ELF-1 (cell line): ENCODE data around the gene CDC42EP5.

Source experiments
- DNase-seq: peaks from one replicate; pipeline ENCODE4 v3.0.0-alpha.2; 2016; ENCODE audit warnings: low read depth, low spot score

CDC42EP5 gene

DNA sequence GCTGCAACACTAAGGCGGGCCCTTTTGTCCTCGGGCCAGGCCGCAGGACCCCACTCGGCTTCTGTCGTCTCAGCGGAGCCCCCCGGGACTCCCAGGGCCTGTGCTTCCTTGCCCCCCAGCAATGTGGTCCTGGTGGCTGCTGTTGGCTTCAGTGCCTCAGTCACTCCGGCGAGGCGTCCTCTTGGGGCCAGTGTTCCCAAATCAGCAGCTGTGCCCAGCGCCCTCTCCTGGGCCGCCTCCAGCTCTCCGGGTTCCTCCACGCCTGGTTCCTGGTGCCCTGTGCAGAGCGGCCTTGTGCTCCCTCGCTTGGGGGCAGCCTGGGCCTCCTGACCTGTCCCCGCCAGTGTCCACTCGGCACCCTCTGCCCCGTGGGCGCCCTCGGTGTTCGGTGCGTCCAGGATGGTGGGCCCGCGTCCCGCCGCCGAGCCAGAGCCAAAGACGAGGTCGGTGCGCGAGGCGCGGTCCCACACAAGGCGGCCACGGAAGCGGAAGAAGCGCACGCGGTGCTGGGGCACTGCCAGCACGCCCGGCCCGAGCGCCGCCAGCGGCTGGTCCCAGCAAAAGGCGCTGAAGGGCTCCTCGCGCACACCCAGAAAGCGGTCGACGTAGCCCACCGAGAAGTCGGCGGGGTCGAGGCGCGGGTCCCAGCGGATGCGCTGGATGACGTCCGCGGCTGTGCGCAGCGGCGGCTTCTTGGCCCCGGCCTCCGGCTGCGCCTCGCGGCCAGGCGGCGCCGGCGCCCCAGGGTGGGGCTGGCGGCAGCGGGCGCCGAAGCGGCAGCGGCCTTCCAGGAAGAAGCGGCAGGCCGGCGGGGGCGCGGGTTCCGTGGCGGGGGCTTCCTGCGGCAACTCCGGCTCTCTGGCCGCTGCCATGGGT is 10.2 kb downstream of the CDC42EP5 start:
- peak; percentile 80 for DNase-seq

DNA sequence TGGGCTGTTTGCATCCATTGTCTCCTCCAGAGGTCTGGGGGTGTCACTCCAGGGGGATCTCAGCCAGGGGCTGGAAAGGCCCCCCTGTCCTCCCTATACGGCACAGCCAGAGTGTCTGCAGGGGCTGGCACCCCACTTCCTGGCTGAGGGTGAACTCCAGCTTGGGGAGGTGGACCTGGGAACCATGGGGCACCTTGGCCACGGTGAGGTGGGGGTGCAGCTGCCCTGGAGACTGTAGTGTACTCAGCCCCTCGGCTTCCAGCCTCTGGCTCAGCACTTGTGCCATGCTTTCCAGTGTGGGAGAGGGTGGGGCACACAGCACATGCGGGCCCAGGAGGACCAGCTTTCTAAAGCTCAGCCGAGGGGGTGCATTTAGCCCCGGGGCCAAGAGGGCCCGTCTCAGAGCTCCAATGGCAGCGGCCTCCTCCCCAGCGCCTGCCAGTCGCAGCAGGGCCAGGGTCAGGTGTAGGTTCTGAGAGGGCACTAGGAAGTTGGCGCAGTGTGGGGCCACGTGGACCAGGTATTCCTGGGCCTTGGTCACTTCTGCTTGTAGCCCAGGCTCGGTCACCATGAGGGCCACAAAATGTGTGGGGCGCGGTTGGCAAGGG is 10.9 kb downstream of the CDC42EP5 start:
- DNase-seq = no peak

DNA sequence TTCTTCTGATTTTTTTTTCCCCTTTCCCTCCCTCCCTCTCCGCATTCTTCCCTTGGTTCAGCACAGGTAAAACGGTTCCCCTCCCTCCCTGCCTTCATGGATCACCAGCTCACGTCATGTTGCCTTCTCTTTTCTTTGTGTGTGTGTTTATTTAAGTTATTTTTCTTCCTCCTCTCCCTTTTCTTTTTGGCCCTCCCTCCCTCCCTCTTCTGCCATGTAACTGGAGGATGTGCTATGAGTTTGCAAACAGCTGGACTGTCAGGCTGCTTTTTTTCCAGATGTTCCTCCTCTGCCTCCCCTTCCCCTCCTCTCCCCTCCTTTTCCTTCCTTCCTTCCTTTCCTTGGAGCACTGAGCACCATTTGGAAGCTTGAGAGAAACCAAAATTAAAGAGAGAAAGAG is 11.5 kb downstream of the CDC42EP5 start:
- no peak for DNase-seq

DNA sequence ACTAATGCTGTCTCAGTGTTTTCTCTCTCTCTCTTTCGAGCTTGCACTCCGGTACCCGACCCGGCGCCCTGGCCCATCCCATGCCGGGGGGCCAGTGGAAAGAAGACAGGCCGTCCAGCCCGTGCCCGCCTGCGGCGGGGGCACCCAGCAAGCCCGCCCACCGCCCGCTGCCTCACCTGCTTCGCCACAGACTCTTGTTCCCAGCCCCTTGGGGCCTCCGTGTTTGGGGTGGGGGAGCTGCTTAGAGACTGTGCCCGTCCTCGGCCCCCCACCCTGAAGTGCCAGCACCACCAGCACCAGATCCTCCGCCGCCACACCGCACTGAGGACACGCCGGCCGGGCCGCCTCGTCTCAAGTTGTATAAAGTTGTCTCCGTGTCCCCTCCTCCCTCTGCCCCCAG is 11.9 kb downstream of the CDC42EP5 start:
- DNase-seq = no peak

DNA sequence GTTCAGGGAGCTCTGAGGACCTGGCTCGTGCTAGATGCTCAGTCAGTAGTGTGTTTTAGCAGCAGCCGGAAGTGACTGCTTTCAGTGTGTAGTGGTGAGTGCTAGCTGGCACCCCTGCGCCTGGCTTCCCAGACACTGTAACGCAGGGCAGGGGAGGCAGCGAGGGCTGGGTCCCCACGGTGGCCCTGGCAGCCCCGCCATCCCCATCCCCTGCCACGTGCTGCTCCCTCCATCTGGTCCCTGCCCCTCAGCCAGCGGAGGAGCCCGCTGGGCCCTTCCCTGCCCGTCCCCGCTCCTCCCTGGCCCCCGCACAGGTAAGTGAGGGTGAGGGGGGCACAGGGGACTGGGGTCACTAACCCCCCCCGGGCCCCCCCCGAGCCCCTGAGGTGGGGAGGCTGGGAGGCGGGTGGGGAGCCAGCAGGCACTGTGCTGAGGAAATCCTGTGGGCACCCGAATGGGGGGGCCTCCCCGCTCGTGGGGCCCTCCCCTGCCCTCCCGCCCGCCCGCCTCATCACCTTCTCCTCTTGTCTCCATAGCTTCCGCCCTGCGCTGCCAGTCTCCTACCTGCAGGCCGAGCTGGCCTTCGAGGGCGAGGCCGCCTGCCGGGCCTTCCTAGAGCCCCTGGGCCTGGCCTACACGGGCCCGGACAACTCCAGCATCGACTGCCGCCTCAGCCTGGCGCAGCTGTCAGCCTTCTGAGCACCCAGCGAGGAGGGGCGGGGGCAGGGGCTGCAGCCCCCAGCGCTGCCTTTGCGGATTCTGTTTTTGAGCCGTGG is 12.7 kb downstream of the CDC42EP5 start:
- no peak for DNase-seq

DNA sequence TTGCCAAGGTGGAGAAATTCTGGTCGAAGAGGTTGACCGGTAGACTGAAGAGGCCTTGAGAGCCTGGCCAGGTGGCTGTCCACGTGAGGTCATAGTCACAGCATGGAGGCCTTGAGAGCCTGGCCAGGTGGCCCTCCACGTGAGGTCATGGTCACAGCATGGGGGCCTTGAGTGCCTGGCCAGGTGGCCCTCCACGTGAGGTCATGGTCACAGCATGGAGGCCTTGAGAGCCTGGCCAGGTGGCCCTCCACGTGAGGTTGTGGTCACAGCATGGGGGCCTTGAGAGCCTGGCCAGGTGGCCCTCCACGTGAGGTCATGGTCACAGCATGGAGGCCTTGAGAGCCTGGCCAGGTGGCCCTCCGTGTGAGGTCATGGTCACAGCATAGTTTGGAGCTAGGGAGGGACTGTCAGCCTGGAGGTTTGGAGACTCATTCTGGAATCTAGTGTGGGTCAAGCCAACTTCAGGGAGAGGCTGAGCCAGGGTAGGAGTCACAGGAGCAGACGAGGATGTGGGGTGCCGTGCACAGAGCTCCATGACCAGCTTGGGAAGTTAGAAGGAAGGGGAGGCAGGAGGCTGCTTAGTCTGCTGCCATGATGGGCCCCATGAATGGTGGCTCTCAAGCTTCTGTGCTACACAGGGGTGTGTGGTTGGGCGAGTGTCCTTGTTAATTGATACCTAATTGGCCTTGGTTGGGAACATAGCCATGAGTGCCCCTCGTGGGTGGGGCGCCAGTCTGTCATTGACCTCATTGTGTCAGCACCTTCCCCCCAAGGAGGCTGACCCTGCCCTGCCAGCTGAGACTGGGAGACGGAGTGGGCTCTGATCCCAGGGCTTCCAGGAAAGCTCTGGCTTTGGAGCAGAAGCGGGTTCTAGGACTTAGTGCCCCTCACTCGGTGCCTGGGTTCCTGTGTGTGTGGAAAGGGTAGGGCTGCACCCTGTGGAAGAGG is 13.5 kb downstream of the CDC42EP5 start:
- DNase-seq = no peak

DNA sequence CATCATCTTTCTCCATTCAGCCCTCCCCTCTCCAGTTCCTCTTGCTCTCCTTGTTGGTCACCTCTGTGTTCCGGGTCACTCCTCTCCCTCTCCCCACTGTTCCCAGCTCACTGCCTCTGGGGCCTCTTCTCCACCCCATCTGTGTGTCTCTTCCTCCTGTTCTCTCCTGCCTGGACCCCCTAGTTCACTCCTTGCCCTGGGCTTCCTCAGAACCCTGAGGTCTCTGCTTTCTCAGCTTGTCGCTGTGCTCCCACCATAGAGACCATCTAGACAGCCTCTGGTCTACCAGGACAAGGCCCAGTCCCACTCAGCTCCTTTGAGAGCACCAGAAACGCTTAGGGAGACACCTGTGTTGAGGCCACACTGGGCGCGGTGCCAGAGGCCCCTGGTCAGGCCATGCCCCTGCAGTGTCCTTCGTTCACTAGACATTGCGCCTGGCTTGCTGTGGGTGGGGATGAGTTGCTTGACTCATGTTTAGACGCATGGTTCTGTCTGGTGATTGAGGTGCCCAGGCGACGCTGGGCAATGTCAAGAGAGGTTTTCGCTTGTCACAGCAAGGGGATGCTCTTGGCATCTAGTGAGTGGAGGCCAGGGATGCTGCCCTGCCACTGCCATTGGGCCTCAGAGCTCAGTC is 14.3 kb downstream of the CDC42EP5 start:
- no peak for DNase-seq

DNA sequence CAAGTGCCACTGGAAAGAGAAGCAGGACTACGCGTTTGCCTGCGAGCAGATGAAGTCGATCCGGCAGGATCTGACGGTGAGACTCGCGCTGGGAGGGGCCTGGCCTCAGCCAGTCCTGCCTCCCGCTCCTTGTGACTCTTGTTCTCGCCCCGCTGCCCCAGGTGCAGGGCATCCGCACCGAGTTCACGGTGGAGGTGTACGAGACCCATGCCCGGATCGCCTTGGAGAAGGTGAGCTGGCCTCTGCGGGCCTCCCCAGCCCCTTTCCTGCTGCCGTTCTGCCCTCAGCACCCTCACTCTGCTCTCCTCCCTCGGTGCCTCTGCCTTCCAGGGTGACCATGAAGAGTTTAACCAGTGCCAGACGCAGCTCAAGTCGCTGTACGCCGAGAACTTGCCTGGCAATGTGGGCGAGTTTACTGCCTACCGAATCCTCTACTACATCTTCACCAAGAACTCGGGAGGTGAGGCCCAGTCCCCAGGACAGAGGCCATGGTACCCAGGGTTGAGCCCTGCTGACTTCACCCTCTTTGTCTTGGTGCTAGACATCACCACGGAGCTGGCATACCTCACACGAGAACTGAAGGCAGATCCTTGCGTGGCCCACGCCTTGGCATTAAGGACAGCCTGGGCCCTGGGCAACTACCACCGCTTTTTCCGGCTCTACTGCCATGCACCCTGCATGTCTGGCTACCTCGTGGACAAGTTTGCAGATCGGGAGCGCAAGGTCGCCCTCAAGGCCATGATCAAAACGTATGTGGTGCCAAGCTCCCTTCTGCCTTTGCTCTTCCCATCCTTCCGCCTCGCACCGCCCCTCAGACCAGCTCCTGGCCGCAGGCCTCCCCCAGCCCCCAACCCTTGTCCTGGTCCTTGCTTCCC is 15.1 kb downstream of the CDC42EP5 start:
- no peak for DNase-seq

DNA sequence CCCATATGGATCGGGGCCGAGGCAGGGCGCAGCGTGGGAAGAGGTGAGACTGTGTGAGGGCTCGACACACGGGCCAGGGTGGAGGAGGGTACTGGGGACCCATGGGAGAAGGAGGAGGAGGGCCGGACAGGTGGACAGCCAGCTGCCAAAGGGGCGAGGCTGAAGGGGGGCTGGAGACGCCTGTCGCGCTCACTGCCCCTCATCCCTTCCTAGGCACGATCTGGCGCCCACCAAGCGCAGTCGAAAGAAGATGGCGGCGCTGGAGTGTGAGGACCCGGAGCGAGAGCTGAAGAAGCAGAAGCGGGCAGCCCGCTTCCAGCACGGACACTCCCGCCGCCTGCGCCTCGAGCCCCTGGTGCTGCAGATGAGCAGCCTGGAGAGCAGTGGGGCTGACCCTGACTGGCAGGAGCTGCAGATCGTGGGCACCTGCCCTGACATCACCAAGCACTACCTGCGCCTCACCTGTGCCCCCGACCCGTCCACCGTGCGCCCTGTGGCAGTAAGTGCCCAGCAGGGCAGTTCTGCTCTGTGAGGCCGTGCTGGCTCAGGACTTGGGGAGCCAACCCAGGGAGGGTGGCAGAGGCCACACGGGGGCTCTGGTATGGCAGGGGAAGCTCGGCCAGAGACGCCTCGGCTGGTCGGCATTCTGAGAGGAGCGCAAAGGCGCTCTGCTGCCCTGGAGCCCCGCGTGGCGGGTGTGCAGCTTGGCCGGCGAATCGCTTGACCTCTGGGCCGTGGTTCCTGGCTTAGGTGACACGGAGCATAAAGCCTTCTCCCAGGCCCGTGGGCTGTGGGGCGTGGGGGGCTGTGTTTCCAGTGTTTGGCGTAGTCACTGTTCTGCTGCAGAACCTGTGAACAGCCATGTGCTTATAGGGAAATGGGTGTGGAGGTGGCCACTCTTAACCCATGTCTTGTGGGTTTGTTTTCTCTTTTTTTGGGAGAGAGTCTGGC is 16.4 kb downstream of the CDC42EP5 start:
- no peak for DNase-seq

DNA sequence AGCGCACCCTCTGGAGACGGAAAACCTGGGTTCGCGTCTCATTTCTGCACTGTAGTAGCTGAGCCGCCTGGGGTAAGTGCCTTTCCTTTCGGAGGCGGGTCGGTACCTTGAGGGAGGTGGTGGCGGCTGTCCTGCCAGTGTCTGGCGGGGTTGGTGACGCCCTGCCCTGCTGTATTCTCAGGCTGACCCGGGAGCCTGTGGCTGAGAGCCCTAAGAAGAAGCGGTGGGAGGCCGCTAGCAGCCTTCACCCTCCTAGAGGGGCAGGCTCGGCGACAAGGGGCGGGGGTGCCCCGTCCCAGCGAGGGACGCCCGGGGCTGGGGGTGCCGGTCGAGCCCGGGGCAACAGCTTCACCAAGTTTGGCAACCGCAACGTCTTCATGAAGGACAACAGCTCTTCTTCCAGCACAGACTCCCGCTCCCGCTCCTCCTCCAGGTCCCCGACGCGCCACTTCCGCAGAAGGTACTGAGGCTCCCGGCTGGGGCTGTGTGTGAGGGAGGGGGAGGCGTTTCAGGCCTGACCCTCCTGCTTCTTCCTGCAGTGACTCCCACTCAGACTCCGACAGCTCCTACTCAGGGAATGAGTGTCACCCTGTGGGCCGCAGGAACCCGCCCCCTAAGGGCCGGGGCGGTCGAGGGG is 17.2 kb downstream of the CDC42EP5 start:
- no peak for DNase-seq

DNA sequence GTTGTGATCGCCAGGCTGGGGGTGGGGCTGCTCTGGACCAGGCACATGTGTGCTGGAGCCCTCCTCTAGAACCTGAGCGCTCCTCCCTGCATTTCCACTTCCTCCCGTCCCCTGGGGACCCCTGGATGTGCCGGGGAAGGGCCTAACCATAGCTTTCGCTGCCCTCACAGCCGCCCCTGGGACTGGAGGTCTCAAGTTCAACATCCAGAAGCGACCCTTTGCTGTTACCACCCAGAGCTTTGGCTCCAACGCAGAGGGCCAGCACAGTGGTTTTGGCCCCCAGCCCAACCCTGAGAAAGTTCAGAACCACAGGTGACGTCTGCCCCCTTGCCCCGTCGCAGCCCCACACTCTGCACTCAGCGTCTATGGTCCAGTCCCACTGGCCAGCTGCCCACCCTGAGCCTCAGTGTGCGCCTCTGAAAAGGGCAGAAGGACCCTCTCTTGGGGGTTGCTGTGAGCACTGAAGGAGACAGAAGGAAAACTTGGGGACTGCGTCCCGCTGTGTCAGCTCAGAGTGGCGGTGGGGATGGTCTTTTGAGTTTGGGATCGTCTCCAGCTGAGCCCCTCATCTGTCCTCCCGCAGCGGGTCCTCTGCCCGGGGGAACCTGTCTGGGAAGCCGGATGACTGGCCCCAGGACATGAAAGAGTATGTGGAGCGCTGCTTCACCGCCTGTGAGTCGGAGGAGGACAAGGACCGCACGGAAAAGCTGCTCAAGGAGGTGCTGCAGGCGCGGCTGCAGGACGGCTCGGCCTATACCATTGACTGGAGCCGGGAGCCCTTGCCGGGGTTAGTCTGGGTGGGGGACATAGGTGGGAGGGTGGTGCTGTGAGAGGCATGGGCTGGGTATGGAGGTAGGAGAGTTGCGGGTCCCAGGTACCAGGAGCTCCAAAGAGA is 18.1 kb downstream of the CDC42EP5 start:
- no peak for DNase-seq

DNA sequence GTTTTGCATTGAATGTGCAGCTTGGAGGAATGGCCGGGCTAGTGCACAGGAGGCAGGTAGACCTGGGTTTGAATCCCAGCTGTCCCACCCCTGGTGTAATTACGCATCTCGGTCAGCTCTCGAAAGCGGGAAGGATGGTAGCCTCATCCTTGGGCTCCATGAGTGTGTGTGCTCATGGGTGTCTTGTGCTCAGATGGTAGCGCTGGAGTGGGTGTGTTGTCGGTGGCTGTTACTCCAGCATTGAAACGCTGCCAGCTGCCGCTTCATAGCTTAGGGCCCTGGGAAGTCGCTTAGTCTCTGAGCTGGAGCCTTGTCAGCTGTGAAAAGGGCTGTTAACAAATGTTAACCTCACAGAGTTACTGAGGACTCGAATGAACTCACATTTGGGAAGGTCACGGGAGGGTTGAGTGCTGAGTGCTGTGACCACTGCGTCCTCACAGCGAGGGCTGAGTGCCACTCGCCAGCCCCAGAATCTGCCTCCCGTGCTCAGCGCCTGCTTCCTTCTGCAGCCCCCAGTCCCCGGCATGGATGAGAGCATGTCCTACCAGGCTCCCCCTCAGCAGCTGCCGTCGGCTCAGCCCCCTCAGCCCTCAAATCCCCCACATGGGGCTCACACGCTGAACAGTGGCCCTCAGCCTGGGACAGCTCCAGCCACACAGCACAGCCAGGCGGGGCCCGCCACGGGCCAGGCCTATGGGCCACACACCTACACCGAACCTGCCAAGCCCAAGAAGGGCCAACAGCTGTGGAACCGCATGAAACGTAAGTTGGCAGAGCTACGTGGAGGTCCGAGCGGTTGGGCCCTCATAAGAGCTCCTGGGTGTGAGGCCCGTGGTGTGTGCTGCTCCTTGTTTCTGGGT is 18.9 kb downstream of the CDC42EP5 start:
- DNase-seq = no peak

DNA sequence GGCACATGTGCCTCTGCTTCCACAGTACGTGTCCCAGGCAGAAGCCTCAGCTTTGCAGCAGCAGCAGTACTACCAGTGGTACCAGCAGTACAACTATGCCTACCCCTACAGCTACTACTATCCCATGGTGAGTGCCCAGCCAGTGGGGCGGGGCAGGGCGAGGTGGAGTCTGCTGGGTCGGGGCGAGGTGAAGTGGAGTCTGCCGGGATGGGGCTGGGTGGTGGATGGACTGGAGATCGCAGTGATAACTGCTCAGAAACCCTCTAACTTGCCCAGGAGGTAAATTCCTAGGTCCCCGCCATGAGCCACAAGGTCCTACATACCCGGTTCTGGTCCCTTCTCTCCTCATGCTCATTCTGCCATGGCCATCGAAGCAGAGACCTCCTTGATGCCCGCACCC is 20.5 kb downstream of the CDC42EP5 start:
- no peak for DNase-seq

DNA sequence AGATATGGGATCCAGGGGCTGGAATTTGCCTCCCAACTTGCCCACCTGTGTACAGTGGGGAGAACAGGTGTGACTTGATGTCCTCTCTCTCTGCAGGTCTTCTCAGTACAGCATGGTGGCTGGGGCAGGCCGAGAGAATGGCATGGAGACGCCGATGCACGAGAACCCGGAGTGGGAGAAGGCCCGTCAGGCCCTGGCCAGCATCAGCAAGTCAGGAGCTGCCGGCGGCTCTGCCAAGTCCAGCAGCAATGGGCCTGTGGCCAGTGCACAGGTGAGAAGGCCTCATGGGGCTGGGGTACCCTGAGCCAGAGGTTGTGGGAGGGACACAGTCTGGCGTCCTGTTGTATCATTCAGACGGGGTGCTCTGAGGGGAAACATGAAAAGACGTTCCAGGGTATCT is 21.1 kb downstream of the CDC42EP5 start:
- no peak for DNase-seq

DNA sequence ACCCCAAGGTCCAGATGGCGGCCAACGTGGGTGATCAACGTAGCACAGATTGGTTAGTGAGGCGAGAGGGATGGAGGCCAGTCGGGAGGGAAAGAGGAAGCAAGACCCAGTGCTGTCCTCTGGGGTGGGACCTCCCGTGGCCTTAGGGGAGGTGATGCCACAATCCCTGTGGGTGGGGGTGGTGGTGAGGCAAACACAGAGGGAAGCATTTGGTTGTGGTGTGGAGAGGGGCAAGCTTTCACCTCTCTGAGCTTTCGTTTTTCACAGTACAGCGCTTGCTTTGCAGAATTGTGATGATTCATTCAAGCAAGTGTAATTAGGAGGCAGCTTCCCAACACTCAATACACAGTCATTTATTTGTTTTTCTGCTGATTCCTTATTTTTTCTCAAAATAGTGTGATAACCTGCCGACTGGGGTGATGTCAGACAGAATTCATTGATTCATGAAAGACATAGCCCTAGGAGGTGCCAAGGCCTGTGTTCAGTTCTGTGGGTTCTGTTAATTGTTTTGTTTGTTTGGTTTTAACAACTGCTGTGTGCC is 21.7 kb downstream of the CDC42EP5 start:
- DNase-seq = no peak

DNA sequence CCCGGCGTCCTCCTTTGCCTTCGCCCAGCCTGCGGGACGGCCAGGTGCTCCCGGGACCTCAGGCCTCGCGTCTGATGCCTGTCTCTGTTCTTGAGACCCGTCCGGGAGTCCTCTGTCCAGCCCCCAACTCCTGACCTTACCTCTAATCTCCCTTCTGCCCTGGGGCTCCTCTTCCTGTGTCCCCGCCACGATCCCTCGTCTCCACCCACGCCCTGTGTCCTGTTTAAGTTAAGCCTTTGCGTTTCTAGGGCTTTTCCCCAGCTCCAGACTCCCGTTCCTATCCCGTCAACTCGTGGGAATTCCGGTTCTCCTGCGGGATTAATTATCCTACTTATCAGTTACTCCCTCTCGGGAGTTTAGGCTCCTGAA is 23.4 kb downstream of the CDC42EP5 start:
- no peak for DNase-seq
